GM21576 (cell line): Measurements from ENCODE around the gene ARL4D.
"Not testable (repeated sequence)": the region's sequence is repeated elsewhere in the genome, so short reads cannot be mapped to it uniquely, and the experiment has no call there.

Experiments used
- ATAC-seq: cut with Tn5 transposase; IDR thresholded peaks from one replicate; pipeline ENCODE4 v1.9.1; 2021; ENCODE audit warnings: mild to moderate bottlenecking, moderate library complexity; ENCODE audit not compliant: unreplicated experiment

Gene ARL4D

DNA sequence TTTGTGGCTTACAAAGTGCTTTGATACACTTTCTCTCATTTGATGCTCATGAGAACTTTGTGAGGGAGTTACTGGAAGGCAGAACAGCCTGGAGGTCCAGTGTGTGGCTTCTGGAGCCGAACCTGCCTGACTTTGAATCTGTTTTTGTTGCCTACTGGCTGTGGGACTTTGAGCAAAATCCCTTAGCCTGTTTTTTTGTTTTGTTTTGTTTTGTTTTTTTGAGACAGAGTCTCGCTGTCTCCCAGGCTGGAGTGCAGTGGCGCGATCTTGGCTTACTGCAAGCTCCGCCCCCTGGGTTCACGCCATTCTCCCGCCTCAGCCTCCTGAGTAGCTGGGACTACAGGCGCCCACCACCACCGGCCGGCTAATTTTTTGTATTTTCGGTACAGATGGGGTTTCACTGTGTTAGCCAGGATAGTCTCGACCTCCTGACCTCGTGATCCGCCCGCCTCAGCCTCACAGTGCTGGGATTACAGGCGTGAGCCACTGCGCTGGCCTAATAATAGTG lies 20.6 kb downstream of the ARL4D start:
- not testable (repeated sequence) for ATAC-seq

DNA sequence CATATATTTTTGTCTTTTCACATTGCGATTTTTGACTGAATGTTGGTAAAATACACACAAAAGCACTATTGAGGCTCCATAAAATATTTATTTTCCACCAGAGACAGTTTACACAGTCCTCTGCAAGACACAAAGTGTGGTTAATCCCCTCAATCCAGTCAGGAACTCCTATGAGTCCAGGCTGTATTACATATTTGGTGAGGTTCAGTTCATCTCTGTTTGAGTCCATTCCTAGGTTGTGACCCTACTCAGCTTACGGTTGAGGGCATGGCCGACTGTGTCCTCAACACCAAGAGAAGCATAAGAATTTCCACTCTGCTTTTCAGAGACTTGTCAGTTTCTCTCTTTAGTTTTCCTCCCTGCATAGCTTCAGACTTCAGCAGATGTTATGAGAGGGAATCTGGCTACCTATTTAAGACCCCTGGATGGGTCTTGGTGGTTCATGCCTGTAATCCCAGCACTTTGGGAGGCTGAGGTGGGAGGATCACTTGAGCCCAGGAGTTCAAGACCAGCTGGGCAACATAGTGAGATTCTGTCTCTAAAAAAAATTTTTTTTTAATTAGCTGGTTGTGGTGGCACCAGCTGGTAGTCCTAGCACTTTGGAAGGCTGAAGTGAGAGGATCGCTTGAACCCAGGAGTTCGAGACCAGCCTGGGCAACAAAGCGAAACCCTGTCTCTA lies 25.1 kb downstream of the ARL4D start:
- no peak for ATAC-seq

DNA sequence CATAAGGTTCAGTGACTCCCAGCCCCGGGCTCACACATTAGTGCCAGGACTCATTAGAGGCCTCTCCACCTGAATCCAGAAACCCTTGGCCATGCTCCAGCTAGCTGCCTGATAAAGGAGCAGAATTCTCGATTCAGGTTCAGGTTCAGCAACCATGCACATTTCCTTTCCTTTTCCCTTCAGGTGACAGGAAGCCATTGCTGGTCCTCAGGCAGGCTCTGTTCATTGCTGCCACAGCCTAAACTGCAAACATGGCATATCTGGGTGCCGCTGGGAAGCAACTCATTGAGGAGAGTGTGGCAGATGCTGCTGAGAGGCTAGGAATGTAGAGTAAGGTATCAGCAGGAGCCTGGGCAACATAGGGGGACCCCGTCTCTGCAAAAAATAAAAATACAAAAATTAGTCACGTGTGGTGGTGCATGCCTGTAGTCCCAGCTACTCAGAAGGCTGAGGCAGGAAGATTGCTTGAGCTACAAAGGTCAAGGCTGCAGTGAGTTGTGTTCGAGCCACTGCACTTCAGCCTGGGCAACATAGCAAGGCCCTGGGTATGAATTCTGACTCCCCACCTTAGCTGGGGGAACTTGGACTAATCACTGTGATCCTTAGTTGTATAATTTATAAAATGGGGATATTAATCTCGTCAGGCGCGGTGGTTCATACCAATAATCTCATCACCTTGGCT lies 28.7 kb downstream of the ARL4D start:
- ATAC-seq, result no peak

DNA sequence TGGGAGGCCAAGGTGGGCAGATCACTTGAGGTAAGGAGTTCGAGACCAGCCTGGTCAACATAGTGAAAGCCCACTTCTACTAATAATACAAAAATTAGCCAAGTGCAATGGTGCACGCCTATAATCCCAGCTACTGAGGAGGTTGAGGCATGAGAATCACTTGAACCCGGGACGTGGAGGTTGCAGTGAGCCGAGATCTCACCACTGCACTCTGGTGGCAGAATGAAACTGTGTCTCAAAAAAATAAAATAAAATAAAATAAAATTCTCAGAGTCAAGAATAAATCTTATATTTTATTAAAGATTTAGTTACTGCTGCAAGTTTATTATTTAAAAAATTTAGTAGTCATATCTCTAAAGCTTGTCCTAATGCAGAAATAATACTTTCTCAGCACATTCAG lies 29.7 kb downstream of the ARL4D start:
- ATAC-seq, result no peak

DNA sequence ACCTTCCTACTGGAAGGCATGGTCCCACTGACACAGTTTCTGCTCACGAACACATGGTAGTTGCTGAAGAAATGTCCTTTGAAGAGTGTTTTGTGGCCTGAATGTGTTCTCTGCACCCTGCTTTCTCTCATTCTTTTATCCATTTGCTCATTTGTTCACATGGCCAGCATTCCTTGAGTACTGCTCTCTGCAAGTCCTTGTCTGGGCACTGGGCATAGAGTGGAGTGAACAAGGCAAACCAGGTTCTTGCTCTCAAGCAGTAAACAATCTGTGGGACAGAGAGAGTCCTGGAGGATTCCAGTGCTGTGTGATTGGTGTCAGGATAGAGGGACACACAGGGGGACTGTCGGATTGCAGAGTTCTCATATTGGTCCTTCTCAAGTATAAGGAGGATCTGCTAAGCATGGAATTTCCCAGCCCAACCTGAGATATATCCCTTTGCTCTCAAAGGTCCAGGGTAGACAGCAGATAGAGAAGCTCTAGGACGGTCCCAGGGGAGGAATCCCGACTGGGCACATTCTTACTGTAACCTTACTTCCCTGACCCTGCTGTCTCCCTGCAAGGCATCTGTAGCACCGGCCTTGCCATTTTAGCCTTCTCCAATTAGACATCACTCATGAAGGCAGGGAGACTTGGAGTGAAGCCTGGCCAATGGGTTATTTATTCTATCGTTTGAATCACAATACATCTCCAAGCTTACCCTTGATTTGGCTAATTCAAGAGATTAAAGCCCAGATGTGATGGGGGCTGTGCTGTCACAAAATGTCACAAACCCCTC lies 32.3 kb downstream of the ARL4D start:
- no peak for ATAC-seq

DNA sequence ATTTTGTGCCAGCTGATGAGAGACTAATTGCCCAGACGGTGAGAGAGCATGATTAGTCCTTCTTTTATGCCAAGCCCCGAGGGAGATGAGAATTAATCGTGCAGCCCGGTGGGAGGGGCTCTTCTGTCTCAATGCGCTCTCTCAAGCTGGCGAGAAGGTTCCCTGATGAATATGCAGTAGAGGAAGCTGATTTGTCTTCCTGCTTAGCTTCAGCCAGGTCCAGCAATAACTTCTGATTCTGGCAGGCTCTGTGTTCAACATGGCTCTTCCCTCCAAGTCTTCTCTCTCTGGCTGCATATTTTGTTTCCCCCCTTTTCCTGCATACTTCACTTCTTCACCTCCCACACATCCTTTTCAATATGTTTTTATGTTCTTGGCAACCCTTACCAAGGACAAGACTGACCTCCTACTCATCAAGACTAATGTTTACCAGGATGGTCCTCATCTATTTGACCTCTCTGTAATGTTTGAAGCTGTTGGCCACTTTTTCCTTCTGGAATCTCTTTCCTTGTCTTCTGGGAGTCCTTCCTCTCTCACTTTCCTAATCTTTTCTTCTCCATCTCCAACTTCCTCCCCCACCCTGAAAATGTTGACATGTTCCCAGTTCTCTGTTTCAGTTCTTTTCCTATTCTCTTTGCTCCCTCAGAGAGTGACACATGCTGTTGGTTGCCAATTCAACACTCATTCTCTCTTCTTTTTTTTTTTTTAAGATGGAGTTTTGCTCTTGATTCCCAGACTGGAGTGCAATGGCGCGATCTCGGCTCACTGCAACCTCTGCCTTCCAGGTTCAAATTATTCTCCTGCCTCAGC lies 33.1 kb downstream of the ARL4D start:
- no peak for ATAC-seq

DNA sequence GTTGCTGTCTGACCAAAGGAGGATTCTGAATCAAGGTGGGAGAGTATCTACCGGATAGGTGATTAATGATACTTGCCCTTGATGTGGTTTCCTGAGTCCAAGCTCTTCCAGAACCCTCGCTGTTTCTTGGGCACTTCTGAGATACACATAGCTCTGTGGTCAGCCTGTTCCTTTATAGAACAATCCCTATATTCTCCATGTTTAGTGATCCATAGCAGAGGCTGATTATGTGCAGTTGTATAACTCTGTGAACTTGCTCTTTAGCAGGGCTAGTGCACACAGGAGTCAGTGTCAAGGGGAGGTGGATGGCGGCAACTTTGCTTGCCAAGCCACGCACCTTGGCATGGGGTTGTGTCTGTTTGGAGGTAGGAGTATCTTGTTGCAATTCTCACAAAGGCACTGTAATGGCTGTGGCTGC lies 36.1 kb downstream of the ARL4D start:
- ATAC-seq, result no peak

DNA sequence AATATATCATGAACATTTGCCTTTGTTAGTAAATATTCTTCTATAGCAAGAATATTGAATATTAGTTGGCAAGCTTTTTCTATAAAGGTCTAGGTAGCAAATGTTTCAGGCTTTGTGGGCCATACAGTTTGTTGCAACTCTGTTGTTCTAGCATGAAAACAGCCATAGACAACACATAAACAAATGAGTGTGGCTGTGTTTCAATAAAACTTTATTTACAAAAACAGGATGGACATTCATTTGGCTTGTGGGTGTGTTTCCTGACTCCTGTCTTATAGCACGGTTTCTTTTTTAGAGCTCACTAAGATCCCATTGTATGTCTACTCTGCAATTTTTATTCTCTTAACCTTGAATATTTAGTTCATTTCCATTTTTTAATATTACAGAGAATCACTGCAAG lies 39.0 kb downstream of the ARL4D start:
- ATAC-seq, result no peak

DNA sequence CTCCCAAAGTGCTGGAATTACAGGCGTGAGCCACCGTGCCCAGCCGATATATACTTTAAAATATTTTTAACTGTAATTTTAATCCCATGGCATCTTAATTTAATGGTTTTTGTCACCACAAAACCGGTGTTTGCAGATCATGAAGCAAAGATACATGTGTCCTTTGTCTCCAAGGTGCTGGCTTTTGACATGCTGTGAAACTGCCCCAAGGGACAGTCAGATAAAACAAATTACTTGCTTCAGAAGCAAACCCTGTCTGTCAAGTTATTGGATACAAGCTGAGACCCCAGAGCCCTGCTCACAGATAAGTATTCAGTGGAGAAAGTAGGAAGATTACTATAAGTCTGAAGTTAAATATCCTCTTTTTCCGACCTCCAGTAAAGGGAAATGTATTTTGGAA lies 39.8 kb downstream of the ARL4D start:
- ATAC-seq, result no peak

DNA sequence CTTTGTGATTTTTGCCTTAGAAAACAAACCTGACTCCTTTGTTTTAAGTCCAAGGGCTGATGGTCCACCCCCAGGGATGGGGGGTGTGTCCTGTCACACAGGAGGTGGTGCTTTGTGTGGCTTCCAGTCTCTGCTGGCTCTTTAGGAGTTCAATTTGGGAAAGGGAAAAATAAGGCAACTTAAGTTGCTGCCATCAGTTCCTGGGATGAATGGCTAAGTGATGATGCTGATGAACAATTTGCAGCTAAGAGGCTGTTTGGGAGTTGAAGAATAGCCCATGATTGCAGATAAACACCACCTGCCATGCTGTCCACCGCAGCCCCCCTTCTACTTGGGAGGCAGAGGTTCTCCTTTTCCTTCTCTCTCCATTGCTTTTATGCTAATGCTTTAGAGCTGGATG lies 40.2 kb downstream of the ARL4D start:
- no peak for ATAC-seq

DNA sequence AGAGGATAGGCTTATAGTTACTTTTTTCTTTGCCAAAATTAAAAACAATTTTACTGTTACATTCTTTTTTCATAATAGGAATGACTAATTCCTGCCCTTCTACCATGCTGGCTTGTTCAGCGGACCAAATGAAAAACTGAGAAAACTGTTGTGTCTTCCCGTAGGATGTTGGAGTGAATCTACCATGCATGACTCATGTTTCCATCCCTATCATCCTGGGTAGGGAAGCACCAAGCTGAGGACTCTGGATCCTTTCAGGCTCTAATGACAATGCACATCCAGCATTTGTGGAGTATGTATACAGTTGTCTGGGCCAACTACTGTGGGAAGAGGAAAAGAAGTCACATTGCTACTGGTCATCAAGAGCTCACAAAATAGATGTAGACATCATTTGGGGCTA lies 43.9 kb downstream of the ARL4D start:
- ATAC-seq, result no peak

DNA sequence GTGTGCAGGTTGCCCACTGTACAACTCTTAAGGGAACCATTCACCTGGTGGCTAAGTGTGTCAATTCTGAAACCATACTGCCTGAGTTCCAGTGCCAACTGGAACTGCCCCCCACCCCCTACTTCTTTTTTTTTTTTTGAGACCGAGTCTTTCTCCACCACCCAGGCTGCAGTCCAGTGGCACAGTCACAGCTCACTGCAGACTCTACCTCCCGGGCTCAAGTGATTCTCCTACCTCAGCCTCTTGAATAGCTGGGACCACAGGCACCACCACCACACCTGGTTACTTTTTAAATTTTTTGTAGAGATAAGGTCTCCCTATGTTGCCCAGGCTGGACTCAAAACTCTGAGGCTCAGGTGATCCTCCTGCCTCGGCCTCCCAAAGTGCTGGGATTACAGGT lies 44.6 kb downstream of the ARL4D start:
- ATAC-seq, result no peak

DNA sequence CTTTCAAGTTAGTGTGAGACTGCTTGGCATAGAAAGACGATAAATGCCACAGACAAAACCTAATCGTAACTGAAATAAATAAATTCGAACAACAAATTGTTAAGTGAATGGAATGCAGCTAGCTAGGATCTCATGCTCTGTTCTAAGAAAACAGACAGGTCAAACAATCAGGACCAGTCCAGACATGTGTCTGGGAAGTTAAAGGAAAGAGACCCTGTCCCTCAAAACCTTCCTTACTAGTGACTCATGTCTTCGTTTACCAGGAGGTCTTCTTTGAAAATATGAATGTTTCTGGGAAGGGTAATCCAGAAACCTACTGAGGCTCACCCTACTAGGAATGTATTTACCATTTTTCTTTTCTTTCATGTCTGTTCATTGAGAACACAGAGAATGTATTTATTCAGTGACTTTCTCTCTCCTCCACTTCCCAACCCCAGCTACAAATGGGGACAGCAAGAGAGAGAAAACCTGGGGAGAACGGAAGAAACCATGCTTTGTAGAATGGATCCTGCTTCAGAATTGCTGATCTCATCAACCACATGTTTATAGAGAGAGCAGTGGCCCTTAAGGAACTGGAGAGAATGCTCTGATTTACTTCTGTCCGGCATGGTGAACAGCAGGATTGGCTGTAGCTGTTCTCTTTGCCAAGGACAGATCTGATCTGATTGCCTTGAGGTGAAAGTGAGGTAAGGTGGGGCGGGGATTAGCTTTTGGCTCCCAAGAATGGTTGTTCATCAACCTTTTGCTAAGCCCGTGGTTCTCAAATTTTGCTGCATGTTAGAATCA lies 45.6 kb downstream of the ARL4D start:
- ATAC-seq, result no peak

DNA sequence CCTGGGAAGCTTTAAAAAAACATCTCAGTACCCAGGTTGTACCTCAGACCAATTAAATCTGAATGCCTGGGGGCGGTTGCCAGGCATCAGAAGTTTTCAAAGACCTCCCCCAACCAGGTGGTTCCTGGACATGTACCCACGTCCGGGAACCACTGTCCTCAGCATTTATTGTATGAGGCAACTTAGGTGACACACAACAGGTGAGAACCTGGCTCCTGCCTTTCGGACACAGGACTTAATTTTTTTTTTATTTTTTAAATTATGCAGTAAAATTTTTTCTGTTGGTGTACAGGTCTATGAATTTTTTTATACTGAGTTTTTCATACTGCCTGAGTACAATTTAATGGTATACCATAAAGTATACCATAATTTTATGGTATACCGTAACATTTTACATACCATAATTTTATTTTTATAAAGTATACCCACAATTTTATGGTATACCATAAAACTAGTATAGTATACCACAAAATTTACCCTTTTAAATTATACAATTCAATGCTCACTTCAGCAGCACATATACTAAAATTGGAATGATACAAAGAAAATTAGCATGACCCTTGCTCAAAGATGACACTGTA lies 46.3 kb downstream of the ARL4D start:
- ATAC-seq, result no peak

DNA sequence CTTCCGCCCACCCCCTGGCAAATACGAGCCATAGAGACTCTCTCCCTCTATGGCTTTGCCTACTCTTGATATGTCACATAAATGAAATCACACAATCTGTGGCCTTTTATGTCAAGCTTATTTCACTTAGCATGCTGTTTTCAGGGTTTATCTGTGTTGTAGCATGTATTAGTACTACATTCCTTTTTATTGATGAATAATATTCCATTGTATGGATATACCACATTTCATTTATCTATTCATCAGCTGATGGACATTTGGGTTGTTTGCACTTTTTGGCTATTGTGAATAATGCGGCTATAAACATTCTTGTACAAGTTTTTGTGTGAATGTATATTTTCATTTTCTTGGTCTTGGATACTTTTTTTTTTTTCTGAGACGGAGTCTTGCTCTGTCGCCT lies 48.0 kb downstream of the ARL4D start:
- no peak for ATAC-seq

DNA sequence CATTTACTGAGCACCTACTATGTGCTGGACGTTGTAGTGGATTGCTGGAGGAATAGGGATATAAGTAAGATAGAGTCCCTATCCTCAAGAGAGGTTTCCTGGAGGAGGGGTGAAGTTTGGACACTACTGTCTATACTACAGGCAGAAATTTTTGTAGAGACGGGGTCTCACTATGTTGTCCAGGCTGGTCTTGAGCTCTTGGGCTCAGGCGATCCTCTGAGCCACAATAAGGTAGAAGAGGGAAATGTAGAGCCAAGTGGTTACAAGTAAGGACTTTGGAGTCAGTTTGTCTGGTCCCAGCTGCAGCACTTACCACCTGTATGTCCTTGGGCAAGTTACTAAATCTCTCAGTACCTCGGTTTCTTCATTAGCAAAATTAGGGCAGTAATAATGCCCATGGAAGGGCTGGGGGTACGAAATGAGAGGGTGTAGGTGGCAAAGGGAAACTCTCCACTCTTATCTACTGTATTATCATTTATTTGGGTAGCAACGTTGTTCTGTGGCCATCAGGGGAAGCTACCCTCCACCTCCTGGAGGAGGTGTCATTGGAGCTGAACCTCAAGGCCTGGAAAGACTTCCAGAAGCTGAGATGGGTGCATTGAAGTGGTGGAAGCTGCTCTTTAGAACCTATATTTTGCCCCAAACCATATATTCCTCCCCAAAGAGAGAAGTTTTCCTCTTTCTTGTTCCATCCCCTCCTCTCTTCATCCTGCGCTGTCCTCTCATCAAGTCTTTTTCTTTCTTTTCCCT lies 50.1 kb downstream of the ARL4D start:
- no peak for ATAC-seq

DNA sequence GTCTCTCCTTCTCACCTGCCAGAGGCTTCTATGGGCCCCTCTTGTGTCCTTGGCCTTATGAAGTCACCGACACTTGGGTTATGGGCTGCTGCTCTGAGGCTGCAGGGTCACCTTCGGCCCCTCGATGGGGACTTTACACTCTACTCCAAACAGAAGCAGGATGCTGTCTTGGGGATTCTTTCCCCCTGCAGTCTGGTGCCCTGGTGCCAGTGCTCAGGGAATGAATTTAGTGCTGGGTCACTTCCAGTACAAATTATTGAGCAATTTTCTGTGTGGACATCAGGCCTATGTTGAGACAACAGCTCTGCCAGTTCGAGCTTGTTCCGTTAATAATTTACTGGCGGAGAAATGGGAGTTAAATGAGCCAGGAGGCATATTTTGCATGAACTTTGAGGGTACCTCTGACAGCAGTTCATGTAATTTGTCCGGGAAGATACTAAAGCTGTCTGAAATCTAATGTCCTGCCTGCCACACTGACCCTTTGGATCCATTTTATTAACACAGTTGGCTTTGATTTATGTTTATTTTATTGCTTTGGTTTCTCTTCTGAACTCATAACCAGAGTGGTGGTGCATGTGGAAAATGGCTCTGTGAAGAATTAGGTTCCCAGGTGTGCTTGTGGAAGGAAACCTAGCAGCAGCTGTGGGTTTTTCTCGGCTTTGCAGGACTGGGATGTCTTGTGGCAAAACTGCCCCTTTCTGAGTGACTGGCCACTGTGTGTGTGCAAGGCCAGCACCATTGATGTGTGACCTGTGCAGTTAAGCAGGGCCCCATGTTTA lies 50.9 kb downstream of the ARL4D start:
- no peak for ATAC-seq
